HFF-Myc (cell line): ENCODE measurements around the gene CRADD.

Source experiments
- DNase-seq: peaks from one replicate; pipeline ENCODE4 v3.0.0-alpha.2; 2011; ENCODE audit warnings: low read depth; ENCODE audit errors: extremely low read depth
- H3K4me3 ChIP-seq: replicated peaks from 2 replicates; pipeline ENCODE4 v1.5.1; 2011; ENCODE audit warnings: low read depth, mild to moderate bottlenecking, control low read depth, low read length
- TF ChIP-seq, protein P1 (sequence below): IDR thresholded peaks from 2 replicates; pipeline ENCODE4 v1.5.1; 2012; ENCODE audit warnings: mild to moderate bottlenecking, low read depth, low read length, control low read depth; ENCODE audit errors: missing control alignments

CRADD gene

DNA sequence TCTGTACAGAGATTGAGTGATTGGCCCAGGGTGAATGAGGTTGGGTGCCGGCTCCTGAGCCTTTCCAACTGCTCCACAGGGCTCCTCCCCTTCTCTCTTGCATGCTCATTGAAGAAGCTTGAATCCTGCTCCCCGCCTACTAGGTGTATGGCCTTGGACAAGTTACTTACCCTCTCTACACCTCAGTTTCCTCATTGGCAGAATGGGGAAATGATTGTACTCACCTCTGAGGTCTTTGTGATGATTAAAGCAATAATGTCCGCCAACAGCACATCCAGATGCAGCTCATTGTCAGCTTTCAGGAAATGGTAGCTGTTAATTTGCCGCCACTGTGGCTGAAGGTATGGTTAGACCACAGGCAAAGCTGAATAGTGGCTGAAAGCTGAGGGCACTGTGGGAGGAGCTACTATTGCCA lies 174.1 kb downstream of the CRADD start:
- no peak for DNase-seq
- TF ChIP-seq, protein P1, sequence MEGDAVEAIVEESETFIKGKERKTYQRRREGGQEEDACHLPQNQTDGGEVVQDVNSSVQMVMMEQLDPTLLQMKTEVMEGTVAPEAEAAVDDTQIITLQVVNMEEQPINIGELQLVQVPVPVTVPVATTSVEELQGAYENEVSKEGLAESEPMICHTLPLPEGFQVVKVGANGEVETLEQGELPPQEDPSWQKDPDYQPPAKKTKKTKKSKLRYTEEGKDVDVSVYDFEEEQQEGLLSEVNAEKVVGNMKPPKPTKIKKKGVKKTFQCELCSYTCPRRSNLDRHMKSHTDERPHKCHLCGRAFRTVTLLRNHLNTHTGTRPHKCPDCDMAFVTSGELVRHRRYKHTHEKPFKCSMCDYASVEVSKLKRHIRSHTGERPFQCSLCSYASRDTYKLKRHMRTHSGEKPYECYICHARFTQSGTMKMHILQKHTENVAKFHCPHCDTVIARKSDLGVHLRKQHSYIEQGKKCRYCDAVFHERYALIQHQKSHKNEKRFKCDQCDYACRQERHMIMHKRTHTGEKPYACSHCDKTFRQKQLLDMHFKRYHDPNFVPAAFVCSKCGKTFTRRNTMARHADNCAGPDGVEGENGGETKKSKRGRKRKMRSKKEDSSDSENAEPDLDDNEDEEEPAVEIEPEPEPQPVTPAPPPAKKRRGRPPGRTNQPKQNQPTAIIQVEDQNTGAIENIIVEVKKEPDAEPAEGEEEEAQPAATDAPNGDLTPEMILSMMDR, result no peak
- no peak overlapping the region for H3K4me3 ChIP-seq

DNA sequence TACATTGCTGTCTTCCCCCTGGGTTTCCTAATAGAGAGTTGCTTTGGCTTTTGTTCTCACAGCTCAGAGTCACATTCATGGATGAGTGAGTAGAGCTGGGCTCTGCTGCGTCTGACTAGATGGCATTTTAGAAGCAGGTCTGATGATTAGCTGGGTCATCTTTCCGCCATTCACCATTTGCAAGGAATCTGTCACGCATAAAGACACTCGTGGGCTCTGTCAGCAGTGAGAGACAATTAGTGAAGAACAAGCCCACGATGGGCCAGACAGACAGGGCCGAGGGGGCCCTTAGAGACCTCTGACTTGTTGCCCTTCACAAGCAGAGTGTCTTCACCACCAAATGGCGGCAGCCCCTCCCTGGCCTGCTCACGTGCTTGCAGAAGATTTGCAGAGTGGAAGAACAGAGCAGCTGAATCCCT lies 175.0 kb downstream of the CRADD start:
- no peak overlapping the region for H3K4me3 ChIP-seq
- no peak for DNase-seq

DNA sequence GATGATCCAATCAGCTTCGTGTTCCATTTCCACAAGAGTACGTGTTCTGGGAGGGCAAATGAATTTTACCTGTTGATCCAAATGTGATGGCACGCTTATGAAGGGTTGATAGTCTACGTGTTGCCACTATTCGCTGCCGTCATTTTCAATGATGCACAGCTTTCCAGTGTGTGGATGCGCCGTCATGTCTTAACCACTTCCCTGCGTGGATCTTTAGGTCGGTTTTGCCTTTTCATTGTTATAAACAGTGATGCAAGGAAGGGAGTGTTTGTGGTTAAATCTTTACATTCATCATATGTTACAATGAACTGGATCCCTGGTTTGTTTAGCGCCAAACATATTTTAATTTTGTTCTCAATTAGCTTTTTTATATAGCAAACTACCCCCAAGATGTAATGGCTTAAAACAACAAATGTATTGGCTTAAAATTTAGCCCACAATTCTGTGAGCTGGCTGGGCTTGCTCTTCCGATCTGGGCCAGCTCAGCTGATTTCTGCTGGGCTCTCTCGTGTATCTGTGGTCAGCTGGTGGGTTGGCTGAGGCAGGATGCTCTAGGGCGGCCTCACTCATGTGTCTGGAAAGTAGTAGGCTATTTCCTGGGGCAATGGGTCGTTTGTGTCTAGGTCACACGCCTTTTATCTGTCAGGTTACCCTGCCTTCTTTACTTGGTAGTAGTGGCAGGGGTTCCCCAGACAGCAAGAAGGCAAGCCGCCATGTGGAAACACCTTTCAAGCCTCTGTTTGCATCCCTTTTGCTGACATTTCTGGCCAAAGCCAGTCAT lies 176.7 kb downstream of the CRADD start:
- no peak overlapping the region for H3K4me3 ChIP-seq
- TF ChIP-seq, protein P1, result no peak
- no peak for DNase-seq

More for the DNA sequence above, 175.0 kb downstream of the CRADD start:
- TF ChIP-seq, protein P1, result no peak

DNA sequence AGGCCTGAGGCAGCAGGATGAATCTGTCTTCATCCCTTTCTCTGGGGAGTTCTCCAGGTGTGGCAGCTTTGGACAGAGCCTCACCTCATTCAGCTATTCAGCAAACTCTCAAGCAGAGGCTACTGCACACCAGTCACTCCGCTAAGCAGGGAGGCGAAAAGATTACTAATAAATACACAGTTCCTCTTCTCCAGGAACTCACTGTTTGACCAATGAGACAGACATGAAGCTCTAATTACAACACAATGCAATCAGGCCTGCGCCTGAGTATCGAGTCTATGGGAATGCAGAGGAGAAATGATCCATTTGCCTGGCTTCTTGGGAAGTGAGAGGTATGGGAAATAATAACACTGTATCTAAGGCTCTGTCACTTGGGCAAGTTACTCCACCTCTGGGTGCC lies 178.1 kb downstream of the CRADD start:
- no peak for DNase-seq
- TF ChIP-seq, protein P1, result no peak
- no peak overlapping the region for H3K4me3 ChIP-seq

DNA sequence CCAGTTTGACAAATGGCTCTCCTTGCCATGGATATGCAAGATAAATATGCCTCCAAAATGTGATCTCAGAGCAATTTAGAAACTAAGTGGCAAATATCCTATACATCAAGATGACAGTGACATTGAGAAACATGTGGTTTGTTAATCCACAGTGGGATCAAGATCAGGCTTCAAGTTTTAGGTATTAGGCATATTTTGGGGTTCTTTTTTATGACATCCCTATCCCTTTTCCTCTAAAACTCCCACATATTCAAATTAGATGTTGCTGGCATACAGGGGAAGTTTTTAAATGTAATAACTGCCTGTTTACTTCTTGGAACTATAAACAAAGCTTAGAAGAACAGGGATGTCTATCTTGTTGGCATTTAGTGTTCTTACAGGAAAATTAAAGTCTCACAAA lies 179.4 kb downstream of the CRADD start:
- DNase-seq, result no peak
- TF ChIP-seq, protein P1, result no peak
- no peak overlapping the region for H3K4me3 ChIP-seq

DNA sequence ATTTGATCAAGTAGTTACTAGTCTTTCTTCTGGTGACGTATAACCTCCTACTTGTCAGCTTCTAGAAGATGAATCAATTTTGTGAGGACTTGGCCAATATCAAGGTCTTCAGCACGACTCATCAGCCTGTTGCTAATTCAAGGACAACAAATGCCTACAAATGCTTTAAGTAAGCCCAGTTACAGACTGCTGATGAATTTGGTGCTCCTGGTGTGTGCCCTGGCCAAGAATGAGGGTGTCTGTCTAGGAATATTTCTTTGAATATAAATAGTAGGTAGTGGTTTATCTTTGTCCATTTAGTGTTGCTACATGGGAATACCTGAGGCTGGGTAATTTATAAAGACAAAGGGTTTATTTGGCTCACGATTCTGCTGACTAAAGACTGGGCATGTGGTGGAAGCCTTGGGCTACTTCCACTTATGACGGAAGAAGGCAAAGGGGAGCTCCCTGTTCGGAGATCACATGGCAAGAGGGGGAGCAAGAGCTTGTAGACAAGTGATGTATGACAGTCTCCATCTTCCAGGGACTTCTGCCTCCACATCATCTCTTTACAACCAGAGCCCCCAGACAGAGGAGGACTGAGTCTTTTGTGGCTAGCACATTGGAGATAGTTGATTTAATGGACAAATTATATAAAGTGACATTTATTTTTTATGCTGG lies 180.2 kb downstream of the CRADD start:
- no peak overlapping the region for H3K4me3 ChIP-seq
- TF ChIP-seq, protein P1, result no peak
- DNase-seq, result no peak
